HepG2 (cell line): ENCODE measurements around the gene PPP1R27. TPM values are rescaled to one million over a fixed set of nuclear protein-coding genes. Genes with fewer than 3 reads are reported as not detected.

Experiments
- ARNTL ChIP-seq: sonication (generic); formaldehyde crosslinking; IDR thresholded peaks from 2 replicates; pipeline ENCODE4 v1.4.0; 2020; ENCODE audit warnings: mild to moderate bottlenecking, missing genetic modification reagents
- BCLAF1 ChIP-seq: fragments of 450-650 bp; IDR thresholded peaks from 2 replicates; pipeline ENCODE4 v1.6.1; 2017; ENCODE audit warnings: mild to moderate bottlenecking
- CEBPZ ChIP-seq: IDR thresholded peaks from 2 replicates; pipeline ENCODE4 v1.6.1; 2012; ENCODE audit warnings: low read length, improper control_type of control experiment
- GZF1 ChIP-seq: sonication (generic); formaldehyde crosslinking; IDR thresholded peaks from 2 replicates; pipeline ENCODE4 v1.5.1; 2020; ENCODE audit warnings: mild to moderate bottlenecking, missing genetic modification reagents
- HES4 ChIP-seq: sonication (generic); formaldehyde crosslinking; IDR thresholded peaks from 2 replicates; pipeline ENCODE4 v1.9.0; 2021; ENCODE audit warnings: mild to moderate bottlenecking, missing genetic modification reagents, borderline replicate concordance
- HOXA3 ChIP-seq: sonication (generic); formaldehyde crosslinking; IDR thresholded peaks from 2 replicates; pipeline ENCODE4 v1.5.0; 2020; ENCODE audit warnings: missing genetic modification reagents
- KDM4B ChIP-seq: sonication (generic); formaldehyde crosslinking; IDR thresholded peaks from 2 replicates; pipeline ENCODE4 v1.4.0; 2020; ENCODE audit warnings: missing genetic modification reagents
- MXD1 ChIP-seq: sonication (generic); formaldehyde crosslinking; IDR thresholded peaks from 2 replicates; pipeline ENCODE4 v1.4.0; 2020; ENCODE audit warnings: mild to moderate bottlenecking, missing genetic modification reagents
- MYC ChIP-seq: sonication (generic); formaldehyde crosslinking; IDR thresholded peaks from 2 replicates; pipeline ENCODE4 v1.9.0; 2021; ENCODE audit warnings: missing genetic modification reagents, borderline replicate concordance
- REL ChIP-seq: sonication (generic); formaldehyde crosslinking; conservative IDR thresholded peaks from 2 replicates; pipeline ENCODE4 v1.8.0; 2022; ENCODE audit warnings: mild to moderate bottlenecking, missing genetic modification reagents, moderate library complexity
- TAF1 ChIP-seq: sonication (generic); formaldehyde crosslinking; IDR thresholded peaks from 2 replicates; pipeline ENCODE4 v1.4.0; 2020; ENCODE audit warnings: missing genetic modification reagents
- TMF1 ChIP-seq: sonication (generic); formaldehyde crosslinking; IDR thresholded peaks from 2 replicates; pipeline ENCODE4 v1.8.1; 2022; ENCODE audit warnings: low read depth, missing genetic modification reagents
- YEATS4 ChIP-seq: sonication (generic); formaldehyde crosslinking; IDR thresholded peaks from 2 replicates; pipeline ENCODE4 v1.4.0; 2020; ENCODE audit warnings: missing genetic modification reagents, borderline replicate concordance
- ZBTB34 ChIP-seq: sonication (generic); formaldehyde crosslinking; IDR thresholded peaks from 2 replicates; pipeline ENCODE4 v1.8.0; 2022; ENCODE audit warnings: mild to moderate bottlenecking, missing genetic modification reagents
- ZNF138 ChIP-seq: sonication (generic); formaldehyde crosslinking; IDR thresholded peaks from 2 replicates; pipeline ENCODE4 v1.5.0; 2020; ENCODE audit warnings: mild to moderate bottlenecking, low read depth, missing genetic modification reagents
- ZNF264 ChIP-seq: sonication (generic); formaldehyde crosslinking; IDR thresholded peaks from 2 replicates; pipeline ENCODE4 v1.4.0; 2020; ENCODE audit warnings: missing genetic modification reagents
- ZNF354B ChIP-seq: sonication (generic); formaldehyde crosslinking; IDR thresholded peaks from 2 replicates; pipeline ENCODE4 v1.8.0; 2022; ENCODE audit warnings: mild to moderate bottlenecking, missing genetic modification reagents
- ZNF547 ChIP-seq: sonication (generic); formaldehyde crosslinking; IDR thresholded peaks from 2 replicates; pipeline ENCODE4 v1.5.1; 2020; ENCODE audit warnings: mild to moderate bottlenecking, missing genetic modification reagents
- ZNF580 ChIP-seq: IDR thresholded peaks from 2 replicates; pipeline ENCODE4 v1.6.1; 2016; ENCODE audit warnings: low read depth, borderline replicate concordance
- ZNF598 ChIP-seq: sonication (generic); formaldehyde crosslinking; IDR thresholded peaks from 2 replicates; pipeline ENCODE4 v1.5.1; 2020; ENCODE audit warnings: mild to moderate bottlenecking, missing genetic modification reagents, borderline replicate concordance
- ZNF841 ChIP-seq: sonication (generic); formaldehyde crosslinking; IDR thresholded peaks from 2 replicates; pipeline ENCODE4 v1.8.1; 2023; ENCODE audit warnings: missing genetic modification reagents, borderline replicate concordance
- ZSCAN12 ChIP-seq: sonication (generic); formaldehyde crosslinking; IDR thresholded peaks from 2 replicates; pipeline ENCODE4 v1.9.0; 2021; ENCODE audit warnings: mild to moderate bottlenecking, missing genetic modification reagents
- polyA plus RNA-seq, 8 experiments: library from polyadenylated mRNA; depleted of rRNA in 3 of 8; stranded (reverse) in 7 of 8; unstranded in 1 of 8; fragments of >200 nt; fragmentation: Illumina TruSeq in 4 of 8; extraction: Trizol in 4 of 8; gene quantifications; 2 replicates each; pipeline versions ENCODE4 v1.2.1 to v1.2.3, GENCODE V29; 2011 to 2016; ENCODE audit warnings: low read depth in 4 of 8, missing spikeins in 1 of 8, mixed read lengths in 1 of 8; ENCODE audit not compliant: insufficient read depth in 1 of 8
- total RNA-seq, 5 experiments: library from RNA; depleted of rRNA; stranded (reverse); fragments of >200 nt; fragmentation: Illumina TruSeq; extraction: Trizol; gene quantifications; 2 replicates each; pipeline ENCODE4 v1.2.3, GENCODE V29; 2016; ENCODE audit warnings: low read depth in 1 of 5

The PPP1R27 gene
- total and polyA plus RNA-seq, 2 of the 13 experiments (the other 11 are each of a cell fraction or from before 2014, with no cell fraction given): 0.17 to 1.00 TPM

- TF ChIP-seq KDM4B (no peak), MYC (CRISPR knock-in tag) (no peak), TMF1 (peak; percentile 20; the same call in 1 of the 2 replicates), YEATS4 (CRISPR knock-in tag) (no peak), ZNF138 (CRISPR knock-in tag) (no peak), GZF1 (CRISPR knock-in tag) (no peak), HOXA3 (CRISPR knock-in tag) (no peak; the same call in 1 of the 2 replicates), ZNF598 (CRISPR knock-in tag) (no peak), ZNF841 (CRISPR knock-in tag) (no peak), ZNF354B (CRISPR knock-in tag) (0 out of 2 replicates have a peak, but pooled peaks have one; percentile 66), CEBPZ (no peak), MXD1 (CRISPR knock-in tag) (peak; percentile 76; the same call in 1 of the 2 replicates), ZNF264 (CRISPR knock-in tag) (no peak), HES4 (CRISPR knock-in tag) (peak; percentile 52; the same call in 1 of the 2 replicates), ZNF580 (no peak), BCLAF1 (no peak), REL (CRISPR knock-in tag) (no peak), ZNF547 (CRISPR knock-in tag) (0 out of 2 replicates have a peak, but pooled peaks have one; percentile 78), ARNTL (CRISPR knock-in tag) (no peak; the same call in none of the 2 replicates), ZSCAN12 (CRISPR knock-in tag) (no peak), ZBTB34 (CRISPR knock-in tag) (no peak; the same call in 1 of the 2 replicates), TAF1 (no peak; the same call in 1 of the 2 replicates)
Observed at GRCh38 chr17:81867170-81867990, 32.5 kb upstream of the PPP1R27 start (continued).
